ENCODE data around the gene ARGFX.

DNA sequence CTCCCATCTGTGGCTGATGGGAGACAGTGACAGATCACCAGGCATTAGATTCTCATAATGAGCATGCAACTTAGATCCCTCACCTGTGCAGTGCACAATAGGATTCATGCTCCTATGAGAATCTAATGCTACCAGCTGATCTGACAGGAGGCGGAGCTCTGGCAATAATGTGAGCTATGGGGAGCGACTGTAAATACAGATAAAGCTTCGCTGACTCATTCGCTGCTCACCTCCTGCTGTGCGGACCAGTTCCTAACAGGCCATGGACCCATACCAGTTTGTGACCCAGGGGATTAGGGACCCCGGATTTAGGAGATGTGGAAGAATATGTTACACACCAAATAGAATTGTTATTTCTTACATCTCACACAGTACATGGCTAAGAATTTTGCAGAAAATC is 6.7 kb downstream of the ARGFX start:
- TF ChIP-seq TAF1 (IDR thresholded peaks at IDR 0.05; ENCODE audit: borderline replicate concordance, low read depth, low read length), result no peak
- TF ChIP-seq POLR2AphosphoS5 (IDR thresholded peaks at IDR 0.05; ENCODE audit: low read depth, low read length), result no peak
